Measurements from ENCODE around the gene TTC4.

TTC4 gene

GRCh38 chr1:54703471-54703870 lies 12.2 kb upstream of the TTC4 start:
- no peak for DNase-seq (ENCODE audit: low spot score)

GRCh38 chr1:54705153-54705552 lies 10.5 kb upstream of the TTC4 start:
- no peak for DNase-seq (ENCODE audit: low spot score)

DNA sequence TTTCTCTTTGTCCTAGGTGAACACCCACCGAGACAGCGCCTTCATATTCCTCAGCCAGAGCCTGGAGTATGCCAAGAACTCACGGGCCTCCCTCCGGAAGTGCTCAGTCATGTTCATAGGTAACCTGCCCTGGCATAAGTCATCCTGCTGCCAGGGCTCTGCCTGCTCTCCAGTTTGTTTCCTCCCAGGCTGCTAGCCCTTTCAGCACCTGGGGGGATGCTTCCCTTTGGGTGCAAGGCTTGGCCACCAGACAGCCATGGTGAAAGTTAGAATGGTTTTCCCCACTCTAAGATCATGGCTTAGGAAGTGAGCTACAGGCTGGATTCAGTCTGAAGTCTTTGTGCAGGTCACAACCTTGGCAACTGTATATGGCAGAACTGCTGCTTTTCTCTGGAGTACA lies 9.2 kb upstream of the TTC4 start:
- no peak for DNase-seq (ENCODE audit: low spot score)

DNA sequence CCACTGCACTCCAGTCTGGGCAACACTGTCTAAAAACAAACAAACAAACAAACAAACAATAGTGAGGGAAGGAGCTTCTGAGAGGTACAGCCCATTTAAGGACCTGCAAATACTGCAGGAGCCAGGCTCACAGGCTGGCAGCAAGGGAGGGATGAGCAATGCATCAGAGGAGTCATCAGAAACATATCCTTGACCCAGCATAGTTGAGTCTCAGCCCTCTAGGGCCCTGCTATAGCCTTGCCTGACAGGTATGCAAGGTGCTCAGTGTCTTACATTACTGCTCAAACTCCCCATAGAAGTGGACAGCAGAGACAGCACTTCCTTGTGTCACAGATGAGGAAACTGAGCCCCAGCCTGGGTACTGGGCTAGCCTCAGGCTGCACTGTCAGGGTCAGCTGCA lies 7.3 kb upstream of the TTC4 start:
- no peak for DNase-seq (ENCODE audit: low spot score)

GRCh38 chr1:54709547-54710292 lies 5.9 kb upstream of the TTC4 start:
- no peak for DNase-seq (ENCODE audit: low spot score)

DNA sequence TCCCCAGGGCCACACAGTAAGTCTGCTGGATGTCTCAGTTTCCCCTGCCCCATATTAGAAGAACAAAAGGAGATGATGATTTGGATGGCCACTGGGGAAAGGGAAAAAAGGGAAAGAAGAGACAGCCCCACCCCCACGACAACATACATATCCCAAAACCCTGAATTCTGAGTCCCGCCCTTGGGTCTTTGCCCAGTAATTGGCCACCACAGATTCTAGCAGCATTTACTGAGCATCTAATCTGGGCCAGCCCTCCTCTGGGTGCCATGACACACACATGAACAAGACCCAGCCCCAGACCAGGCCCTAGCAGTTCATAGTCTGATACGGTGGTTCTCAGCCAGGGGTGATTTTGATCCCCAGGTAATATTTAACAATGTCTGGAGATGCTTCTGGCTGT lies 5.2 kb upstream of the TTC4 start:
- DNase-seq (ENCODE audit: low spot score), result no peak

GRCh38 chr1:54710841-54711240 lies 4.8 kb upstream of the TTC4 start:
- DNase-seq (ENCODE audit: low spot score), result no peak

DNA sequence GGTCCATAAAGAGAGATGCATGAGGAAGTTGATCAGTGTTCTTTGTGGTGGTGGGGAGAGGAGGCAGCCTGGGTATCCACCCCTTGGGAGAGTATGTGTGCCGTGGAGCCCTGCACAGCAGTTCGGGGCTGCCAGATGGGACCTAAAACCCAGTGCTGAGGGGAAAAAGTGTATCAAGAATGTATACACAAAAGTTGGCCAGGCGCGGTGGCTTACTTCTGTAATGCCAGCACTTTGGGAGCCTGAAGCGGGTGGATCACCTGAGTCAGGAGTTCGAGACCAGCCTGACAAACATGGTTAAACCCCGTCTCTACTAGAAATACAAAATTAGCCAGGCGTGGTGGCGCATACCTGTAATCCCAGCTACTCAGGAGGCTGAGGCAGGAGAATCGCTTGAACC lies 4.1 kb upstream of the TTC4 start:
- DNase-seq (ENCODE audit: low spot score), result no peak

- no peak for DNase-seq (ENCODE audit: low spot score)
These were observed 674 bp upstream of the TTC4 start for GRCh38 chr1:54714881-54715492.

DNA sequence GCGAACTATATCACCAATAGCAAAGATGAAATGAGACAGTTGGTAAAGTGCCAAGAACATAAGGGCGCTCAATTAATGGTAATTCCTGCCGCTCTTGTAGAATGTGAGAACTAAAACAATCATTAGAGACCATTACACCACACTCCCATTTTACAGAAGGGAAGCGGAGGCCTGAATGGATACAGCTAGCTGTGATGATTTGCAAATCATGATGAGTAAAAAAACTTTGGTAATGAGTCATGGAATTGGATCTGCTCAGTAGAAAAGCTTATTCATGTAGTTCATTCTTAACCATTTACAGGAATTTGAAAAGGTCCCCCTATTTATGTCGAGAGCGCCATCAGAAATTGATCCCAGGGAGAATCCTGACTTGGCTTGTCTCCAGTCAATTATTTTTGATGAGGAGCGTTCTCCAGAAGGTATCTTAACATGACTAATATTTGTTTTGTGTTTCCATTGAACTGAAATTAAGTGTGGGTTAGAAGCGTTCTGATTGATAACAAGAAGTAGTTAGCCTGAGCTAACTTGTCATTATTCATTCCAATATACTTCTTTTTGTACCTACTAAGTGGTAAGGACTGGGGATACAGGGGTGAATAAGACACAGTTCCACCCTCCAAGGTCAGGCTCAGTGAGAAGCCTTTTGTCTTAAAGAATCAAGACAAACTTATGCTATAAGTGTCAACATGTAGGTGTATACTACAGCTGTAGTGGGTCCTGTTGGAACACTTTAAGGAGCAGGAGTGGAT lies 812 bp downstream of the TTC4 start:
- DNase-seq (ENCODE audit: low spot score), result peak; percentile 62

GRCh38 chr1:54721719-54722118 lies 6.1 kb downstream of the TTC4 start:
- DNase-seq (ENCODE audit: low spot score), result no peak

GRCh38 chr1:54723985-54724384 lies 8.3 kb downstream of the TTC4 start:
- no peak for DNase-seq (ENCODE audit: low spot score)

DNA sequence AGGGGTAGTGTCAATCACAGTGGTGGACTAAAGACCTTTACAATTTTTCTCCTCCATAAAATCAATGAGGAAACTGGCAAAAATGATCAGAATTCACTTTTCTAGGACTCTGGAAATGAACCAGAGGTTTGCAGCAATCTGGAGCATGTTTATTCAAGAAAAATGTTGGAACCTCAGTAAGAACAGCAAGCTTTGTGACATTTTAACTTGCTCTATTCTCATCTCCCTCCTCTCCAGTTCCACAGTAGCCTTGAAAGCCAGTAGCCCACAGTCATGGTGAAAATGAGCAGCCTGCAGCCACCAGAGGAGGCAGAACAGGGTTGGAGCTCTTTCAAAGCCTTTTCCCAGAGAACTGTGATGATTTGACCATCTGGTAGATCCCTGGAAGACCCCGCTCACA lies 9.1 kb downstream of the TTC4 start:
- DNase-seq (ENCODE audit: low spot score), result no peak

DNA sequence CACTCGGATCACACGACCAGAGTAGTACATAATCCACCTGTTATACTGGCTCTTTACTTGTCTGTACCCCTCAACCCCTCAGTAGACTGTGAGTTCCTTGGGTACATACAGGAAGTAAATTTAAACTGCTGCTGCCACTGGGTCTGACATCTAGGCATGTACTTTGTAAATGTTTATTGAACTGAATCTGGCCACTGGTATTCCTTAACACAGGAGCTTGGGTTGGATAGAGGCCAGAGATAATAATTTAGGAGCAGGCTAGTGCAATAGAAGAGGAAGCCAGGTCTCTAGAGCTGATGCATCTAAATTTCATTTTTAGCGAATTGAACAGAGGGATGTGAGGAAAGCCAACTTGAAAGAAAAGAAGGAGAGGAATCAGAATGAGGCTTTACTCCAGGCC lies 12.4 kb downstream of the TTC4 start:
- no peak for DNase-seq (ENCODE audit: low spot score)

- DNase-seq (ENCODE audit: low spot score), result no peak
These were observed 21.0 kb downstream of the TTC4 start for GRCh38 chr1:54736685-54737084.

DNA sequence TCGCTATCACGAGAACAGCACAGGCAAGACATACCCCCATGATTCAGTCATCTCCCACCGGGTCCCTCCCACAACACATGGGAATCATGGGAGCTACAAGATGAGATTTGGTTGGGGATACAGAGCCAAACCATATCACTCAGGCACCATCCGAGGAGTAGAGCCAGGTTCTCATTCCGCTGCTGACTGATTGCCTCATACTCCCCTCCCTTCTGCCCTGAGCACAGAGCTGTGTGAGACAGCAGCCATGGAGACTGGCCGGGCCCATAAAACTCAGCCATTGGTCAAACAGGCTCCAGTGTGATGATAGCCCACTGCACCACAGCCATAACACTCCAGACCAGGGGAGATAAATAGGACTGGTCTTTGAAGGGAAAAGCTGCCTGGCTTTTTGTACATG lies 22.6 kb downstream of the TTC4 start:
- no peak for DNase-seq (ENCODE audit: low spot score)

DNA sequence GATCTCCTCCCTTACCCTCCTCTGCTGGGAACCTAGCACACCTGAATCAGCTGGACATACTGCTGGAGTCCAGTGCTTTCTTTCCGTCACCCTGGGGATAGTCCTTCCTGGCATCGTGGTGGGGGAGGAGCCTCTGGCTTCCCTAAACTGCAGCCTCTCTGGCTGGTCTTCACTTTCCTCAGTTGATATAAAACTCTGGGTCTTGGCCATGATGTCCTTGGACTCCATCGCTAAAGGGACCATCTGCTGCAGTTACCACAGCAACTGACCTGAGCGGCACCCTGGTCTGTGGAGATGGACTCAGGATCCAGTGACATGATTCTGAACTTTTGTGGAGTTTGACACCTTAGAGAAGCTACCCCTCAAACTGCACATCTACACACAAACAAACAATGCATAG lies 25.9 kb downstream of the TTC4 start:
- no peak for DNase-seq (ENCODE audit: low spot score)

DNA sequence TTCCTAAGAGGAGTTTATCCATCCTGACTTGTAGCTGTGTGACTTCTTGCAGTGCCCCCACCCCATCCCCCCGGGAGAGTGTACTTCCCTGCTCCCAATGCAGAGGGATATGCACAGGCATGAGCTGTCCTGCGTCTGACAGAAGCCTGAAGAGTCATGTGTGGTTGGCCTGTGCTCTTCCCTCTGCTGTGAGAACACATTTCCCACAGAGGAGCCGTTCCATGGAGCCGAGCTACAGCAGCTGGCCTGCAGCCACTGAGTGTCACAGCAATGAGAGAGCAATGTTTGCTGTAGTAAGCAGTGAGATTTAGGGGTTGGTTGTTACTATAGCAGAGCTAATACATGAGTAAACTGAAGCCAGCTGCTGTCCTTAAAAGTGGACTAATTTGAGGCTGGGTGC lies 26.6 kb downstream of the TTC4 start:
- no peak for DNase-seq (ENCODE audit: low spot score)

DNA sequence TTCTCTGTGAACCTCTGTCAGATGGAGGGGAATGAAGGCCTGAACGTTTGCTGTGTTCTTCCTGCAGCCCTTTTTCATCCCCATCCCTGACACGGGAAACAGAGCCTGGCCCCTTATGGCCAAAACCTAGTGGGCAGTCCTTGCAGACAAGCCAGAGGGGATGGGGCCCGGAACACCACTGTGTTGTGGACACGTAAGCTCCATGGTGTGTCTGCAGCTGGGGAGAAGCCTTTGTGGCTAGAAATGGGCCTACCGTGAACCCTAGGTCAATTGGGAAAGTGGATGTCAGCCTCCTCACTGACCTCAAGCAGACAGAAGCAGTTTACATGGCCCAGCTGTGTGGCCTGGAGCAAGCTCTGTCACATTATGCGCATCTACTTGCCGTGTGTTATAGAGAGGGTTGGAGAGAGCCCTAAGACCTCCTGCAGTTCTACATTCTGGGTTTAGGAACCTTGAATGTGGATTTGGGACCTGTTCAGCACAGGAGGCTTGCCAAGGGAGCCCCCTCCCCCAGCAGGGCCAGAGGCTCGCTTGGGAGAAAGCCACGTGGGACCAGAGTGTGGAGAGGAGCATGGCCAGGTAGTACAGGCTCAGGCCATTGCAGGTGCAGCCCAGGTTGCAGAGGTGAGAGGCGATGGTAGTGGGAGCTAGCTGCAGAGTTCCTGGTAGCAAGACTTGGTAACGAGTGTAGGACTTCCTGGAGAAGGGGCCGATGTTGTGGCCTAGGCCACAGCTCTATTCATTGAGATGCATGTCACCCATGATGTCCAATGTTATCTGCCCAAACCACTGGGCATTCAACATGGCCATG lies 28.0 kb downstream of the TTC4 start:
- no peak for DNase-seq (ENCODE audit: low spot score)

DNA sequence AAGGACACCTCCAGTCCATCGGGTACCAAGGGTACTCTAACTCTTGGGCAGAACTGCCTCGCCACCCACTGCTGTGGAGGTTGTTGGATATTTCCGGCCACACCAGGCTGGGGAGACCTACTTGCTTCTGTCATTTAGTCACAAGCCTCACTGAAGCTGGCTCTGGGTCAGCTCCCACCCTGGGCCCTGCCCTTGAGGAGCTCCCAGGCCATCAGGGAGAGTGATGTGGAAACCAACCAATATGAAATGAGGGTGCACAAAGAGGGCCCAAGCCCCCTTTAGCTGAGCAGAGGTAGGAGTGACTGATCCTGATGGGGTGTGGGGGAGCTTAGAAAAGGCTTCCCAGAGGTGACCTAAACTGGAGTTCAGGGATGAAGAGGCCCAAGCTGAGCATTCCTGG lies 29.0 kb downstream of the TTC4 start:
- DNase-seq (ENCODE audit: low spot score), result no peak

GRCh38 chr1:54745274-54745673 lies 29.6 kb downstream of the TTC4 start:
- no peak for DNase-seq (ENCODE audit: low spot score)

- no peak for DNase-seq (ENCODE audit: low spot score)
These were observed 30.2 kb downstream of the TTC4 start for GRCh38 chr1:54745864-54746263.
